Activated CD4-positive, CD25-positive, alpha-beta regulatory T cell treated with anti-CD3 and anti-CD28 coated beads, Interleukin-2, amount 50 U/mL, for 24 hours (primary cell): ENCODE data around the gene DKK3.

Source experiments
- ATAC-seq, 2 donors: fragments of 150-1000 bp; cut with Tn5 transposase; one replicate each; pipeline ENCODE4 v1.10.0; 2021; ENCODE audit warnings: mild to moderate bottlenecking in 1 of 2, moderate library complexity in 1 of 2

Gene DKK3

DNA sequence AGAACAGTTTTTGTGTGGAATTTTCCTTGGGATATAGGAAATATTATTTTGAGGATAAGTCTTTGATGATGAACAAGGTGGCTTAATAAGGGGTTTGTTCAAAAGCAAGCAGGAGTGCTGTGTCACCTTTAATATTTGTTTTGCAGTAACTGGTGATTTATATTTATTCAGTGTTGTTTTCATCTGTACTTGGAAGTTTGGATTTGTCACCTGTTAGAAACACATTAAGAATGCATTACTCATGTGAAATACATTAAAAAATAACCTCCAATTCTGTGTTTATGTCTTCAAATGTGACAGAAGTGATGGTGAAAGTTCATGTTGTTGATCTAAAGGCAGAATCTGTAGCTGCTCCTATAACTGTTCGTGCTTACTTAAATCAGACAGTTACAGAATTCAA, 70.5 kb downstream of the DKK3 start:
- ATAC-seq, result no peak

- no peak for ATAC-seq
These were observed 71.0 kb downstream of the DKK3 start for GRCh38 chr11:11937433-11937832.

- ATAC-seq, result no peak
These were observed 72.9 kb downstream of the DKK3 start for GRCh38 chr11:11935536-11935935.

DNA sequence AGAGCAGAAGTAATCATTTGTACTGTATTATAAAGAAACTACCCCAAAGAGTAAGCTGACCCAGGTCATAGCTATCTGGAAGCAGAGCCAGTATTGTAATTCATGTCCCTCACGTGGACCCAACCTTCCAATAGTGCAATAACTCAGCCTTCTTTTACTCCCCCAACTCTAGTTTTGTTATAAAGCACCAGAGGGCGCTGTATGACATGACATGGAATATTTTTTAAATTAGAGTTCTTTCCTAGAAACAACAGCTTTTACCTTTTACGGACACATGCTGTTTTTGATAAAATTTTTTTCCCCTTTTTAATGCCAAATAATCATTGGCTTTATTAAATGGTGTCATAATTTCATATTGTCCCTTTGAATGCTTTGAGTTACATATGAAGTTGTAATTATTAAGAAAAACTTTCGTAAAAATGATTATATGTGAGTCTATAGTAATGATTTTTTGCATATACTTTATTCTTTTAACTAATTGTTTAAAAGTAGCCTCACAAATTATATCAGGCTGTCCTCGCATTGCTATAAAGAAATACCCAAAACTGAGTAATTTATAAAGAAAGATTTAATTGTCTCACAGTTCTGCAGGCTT, 76.9 kb downstream of the DKK3 start:
- no peak for ATAC-seq

- ATAC-seq, result no peak
These were observed 78.5 kb downstream of the DKK3 start for GRCh38 chr11:11929920-11930319.

- no peak for ATAC-seq
These were observed 84.6 kb downstream of the DKK3 start for GRCh38 chr11:11923828-11924227.

DNA sequence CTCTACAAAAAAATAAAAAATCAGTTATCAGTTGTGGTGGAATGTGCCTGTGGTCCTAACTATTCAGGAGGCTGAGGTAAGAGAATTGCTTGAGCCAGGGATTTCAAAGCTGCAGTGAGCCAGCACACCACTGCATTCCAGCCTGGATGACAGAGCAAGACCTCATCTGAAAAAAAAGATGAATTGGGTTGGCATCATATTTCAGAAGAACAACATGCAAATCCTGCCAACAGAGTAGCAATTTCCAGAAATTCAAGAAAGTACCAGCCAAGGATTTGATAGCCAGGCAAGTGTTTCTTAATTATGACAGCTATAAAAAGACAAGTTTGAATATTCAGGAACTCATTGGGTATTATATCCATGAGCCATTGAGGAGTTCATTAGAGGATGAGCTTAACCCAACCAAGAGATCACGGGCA, 91.4 kb downstream of the DKK3 start:
- ATAC-seq, result no peak

- ATAC-seq, result no peak
These were observed 92.8 kb downstream of the DKK3 start for GRCh38 chr11:11915625-11916024.

GRCh38 chr11:11913395-11913794, 95.0 kb downstream of the DKK3 start:
- ATAC-seq, result no peak
